B cell (primary cell): ENCODE data around the gene FOSB. TPM values are rescaled to one million over a fixed set of nuclear protein-coding genes. Genes with fewer than 3 reads are reported as not detected.

Experiments used
- ATAC-seq: fragments of 200-7000 bp; cut with Tn5 transposase; one replicate; pipeline ENCODE4 v1.10.0; 2021; ENCODE audit warnings: low read depth, mild to moderate bottlenecking, moderate number of reproducible peaks, moderate library complexity
- CTCF ChIA-PET: fragments of 350-600 bp; sonication (Branson Sonifier 250); formaldehyde crosslinking; loops from one replicate; lab custom pipeline; 2021; ENCODE audit warnings: antibody characterized with exemption, inconsistent platforms; lab: Charles Lee
- POLR2A ChIA-PET: fragments of 350-600 bp; sonication (Branson Sonifier 250); formaldehyde crosslinking; loops from one replicate; lab custom pipeline; 2021; ENCODE audit warnings: antibody characterized with exemption; lab: Charles Lee
- DNase-seq: peaks from one replicate; pipeline ENCODE4 v3.0.0; 2013
- H2AFZ ChIP-seq: 2 replicates; pipeline ENCODE4 v1.6.1; 2012; ENCODE audit warnings: mild to moderate bottlenecking, low read depth, low read length; ENCODE audit not compliant: insufficient read depth, poor library complexity, severe bottlenecking
- H3K27ac ChIP-seq, 2 donors: 1 replicate in 1 of 2; 2 replicates in 1 of 2; pipeline ENCODE4 v1.5.1; 2012 to 2013; ENCODE audit warnings: low read length in 2 of 2, mild to moderate bottlenecking in 2 of 2, moderate library complexity in 1 of 2
- H3K27me3 ChIP-seq, 4 experiments: fragments of 200-600 bp in 1 of 4; sonication (generic) in 1 of 4; replicated peaks in 1 of 4; 1 replicate in 2 of 4; 2 replicates in 2 of 4; pipeline versions ENCODE4 v1.6.1 to v1.7.0; 2013 to 2016; ENCODE audit warnings: low read length in 3 of 4, mild to moderate bottlenecking in 2 of 4, mixed read lengths in 1 of 4, moderate library complexity in 1 of 4; ENCODE audit not compliant: insufficient read depth in 4 of 4, control insufficient read depth in 3 of 4; ENCODE audit errors: control extremely low read depth in 1 of 4
- H3K36me3 ChIP-seq, 2 experiments: replicated peaks in 1 of 2; 1 replicate in 1 of 2; 2 replicates in 1 of 2; pipeline versions ENCODE4 v1.6.1 to v1.7.1; 2013; ENCODE audit warnings: low read length in 1 of 2; ENCODE audit not compliant: insufficient read depth in 2 of 2, control insufficient read depth in 1 of 2; ENCODE audit errors: control extremely low read depth in 1 of 2, extremely low read depth in 1 of 2
- H3K4me1 ChIP-seq, 2 donors: fragments of 200-600 bp in 1 of 2; sonication (generic) in 1 of 2; 1 replicate in 1 of 2; 2 replicates in 1 of 2; pipeline versions ENCODE4 v1.5.1 to v1.6.1; 2013 to 2017; ENCODE audit warnings: low read length in 2 of 2; ENCODE audit not compliant: control insufficient read depth in 2 of 2, insufficient read depth in 2 of 2
- H3K4me2 ChIP-seq: replicated peaks from 2 replicates; pipeline ENCODE3; 2012; ENCODE audit warnings: mild to moderate bottlenecking, low read depth, low read length; ENCODE audit not compliant: poor library complexity, severe bottlenecking
- H3K4me3 ChIP-seq, 5 experiments: fragments of 200-600 bp in 1 of 5; sonication (generic) in 1 of 5; 1 replicate in 3 of 5; 2 replicates in 2 of 5; pipeline versions ENCODE4 v1.5.1 to v1.7.0; 2011 to 2016; ENCODE audit warnings: low read length in 4 of 5, mild to moderate bottlenecking in 4 of 5, low read depth in 2 of 5, control low read depth in 1 of 5, moderate library complexity in 1 of 5; ENCODE audit not compliant: insufficient read depth in 1 of 5; ENCODE audit errors: control extremely low read depth in 1 of 5, extremely low read depth in 1 of 5
- H3K79me2 ChIP-seq: fragments of 200-600 bp; sonication (generic); one replicate; pipeline ENCODE4 v1.6.0; 2016; ENCODE audit warnings: low read length; ENCODE audit not compliant: control insufficient read depth, insufficient read depth
- H3K9ac ChIP-seq: fragments of 200-600 bp; sonication (generic); 2 replicates; pipeline ENCODE4 v1.6.1; 2017; ENCODE audit warnings: mild to moderate bottlenecking, low read length, moderate library complexity
- H3K9me3 ChIP-seq, 3 donors: one replicate each; pipeline versions ENCODE4 v1.6.1 to v1.7.1; 2013; ENCODE audit warnings: low read length in 2 of 3; ENCODE audit not compliant: control insufficient read depth in 2 of 3, insufficient read depth in 1 of 3; ENCODE audit errors: control extremely low read depth in 1 of 3
- H4K20me1 ChIP-seq: 2 replicates; pipeline ENCODE4 v1.6.0; 2012; ENCODE audit warnings: mild to moderate bottlenecking, low read length; ENCODE audit not compliant: insufficient read depth, control insufficient read depth, poor library complexity, severe bottlenecking
- H3K27ac Mint-ChIP-seq: one replicate; pipeline ENCODE4 v1.8.0; 2021; ENCODE audit warnings: mixed read lengths
- H3K27me3 Mint-ChIP-seq: one replicate; pipeline ENCODE4 v1.8.0; 2021; ENCODE audit warnings: mixed read lengths
- H3K4me1 Mint-ChIP-seq: one replicate; pipeline ENCODE4 v1.8.0; 2021; ENCODE audit warnings: mixed read lengths
- H3K4me3 Mint-ChIP-seq: one replicate; pipeline ENCODE4 v1.8.0; 2021; ENCODE audit warnings: mixed read lengths
- H3K9me3 Mint-ChIP-seq: one replicate; pipeline ENCODE4 v1.8.0; 2022; ENCODE audit warnings: mixed read lengths; ENCODE audit not compliant: insufficient read depth
- EZH2 ChIP-seq: IDR thresholded peaks from 2 replicates; pipeline ENCODE4 v1.6.1; 2012; ENCODE audit warnings: borderline replicate concordance, low read depth, mild to moderate bottlenecking, moderate library complexity, low read length; ENCODE audit not compliant: insufficient read depth, poor library complexity, severe bottlenecking
- WGBS: methylation state at CpG from one replicate; pipeline ENCODE4 v1.1.5; 2013; ENCODE audit warnings: missing lambda C conversion rate; ENCODE audit not compliant: insufficient coverage; 5-methylcytosine and 5-hydroxymethylcytosine counted together
- intact Hi-C: fragments of 100-400 bp; cut with micrococcal nuclease; formaldehyde crosslinking; loops from one replicate; pipeline ENCODE4 v1.10.0; 2022
- polyA plus RNA-seq: library from polyadenylated mRNA; depleted of rRNA; stranded (reverse); fragments of >200 nt; gene quantifications from 2 replicates; pipeline ENCODE4 v1.2.3, GENCODE V29; 2012
- total RNA-seq, 2 donors: library from RNA; stranded (reverse); fragments of 120-200 nt in 1 of 2; gene quantifications; 1 replicate in 1 of 2; 2 replicates in 1 of 2; pipeline versions ENCODE4 v1.2.3 to v1.2.4, GENCODE V29; 2013 to 2022
- TF ChIP-seq, protein P1 (sequence below): fragments of 200-600 bp; IDR thresholded peaks from one replicate; pipeline ENCODE4 v1.8.0; 2022; ENCODE audit warnings: antibody characterized with exemption, mild to moderate bottlenecking

The FOSB gene
- total and polyA plus RNA-seq, 2 donors (not counting 1 experiment from before 2014, with no cell fraction given) = 39.6 to 2,860 TPM

GRCh38 chr19:45471931-45472562 lies 4.3 kb downstream of the FOSB start:
- peaks cover 44% of the 10 kb centered on the region for H3K4me1 Mint-ChIP-seq
- DNase-seq = no peak
- peak overlapping the region; percentile 62 for H3K4me3 Mint-ChIP-seq

More at GRCh38 chr19:45471931-45472562, 4.3 kb downstream of the FOSB start:
- Mint-ChIP-seq H3K27me3 (peaks cover 23% of the 10 kb centered on the region), H3K27ac (peak overlapping the region; percentile 65), H3K9me3 (no peaks in the 10 kb centered on the region)
- no peaks in the 10 kb centered on the region for H3K36me3 ChIP-seq
- H4K20me1 ChIP-seq = peaks cover 59% of the 10 kb centered on the region
- no peaks in the 10 kb centered on the region for H3K9me3 ChIP-seq
- 53% methylated on average over 4 of the region's 7 CpGs for WGBS
- no peak overlapping the region for H3K27ac ChIP-seq
- TF ChIP-seq EZH2 = no peak
- TF ChIP-seq, protein P1, sequence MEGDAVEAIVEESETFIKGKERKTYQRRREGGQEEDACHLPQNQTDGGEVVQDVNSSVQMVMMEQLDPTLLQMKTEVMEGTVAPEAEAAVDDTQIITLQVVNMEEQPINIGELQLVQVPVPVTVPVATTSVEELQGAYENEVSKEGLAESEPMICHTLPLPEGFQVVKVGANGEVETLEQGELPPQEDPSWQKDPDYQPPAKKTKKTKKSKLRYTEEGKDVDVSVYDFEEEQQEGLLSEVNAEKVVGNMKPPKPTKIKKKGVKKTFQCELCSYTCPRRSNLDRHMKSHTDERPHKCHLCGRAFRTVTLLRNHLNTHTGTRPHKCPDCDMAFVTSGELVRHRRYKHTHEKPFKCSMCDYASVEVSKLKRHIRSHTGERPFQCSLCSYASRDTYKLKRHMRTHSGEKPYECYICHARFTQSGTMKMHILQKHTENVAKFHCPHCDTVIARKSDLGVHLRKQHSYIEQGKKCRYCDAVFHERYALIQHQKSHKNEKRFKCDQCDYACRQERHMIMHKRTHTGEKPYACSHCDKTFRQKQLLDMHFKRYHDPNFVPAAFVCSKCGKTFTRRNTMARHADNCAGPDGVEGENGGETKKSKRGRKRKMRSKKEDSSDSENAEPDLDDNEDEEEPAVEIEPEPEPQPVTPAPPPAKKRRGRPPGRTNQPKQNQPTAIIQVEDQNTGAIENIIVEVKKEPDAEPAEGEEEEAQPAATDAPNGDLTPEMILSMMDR = no peak
- no peaks in the 10 kb centered on the region for H3K79me2 ChIP-seq
- CTCF ChIA-PET = interaction anchor here (1.1 to 3.4 kb wide), 2 partner anchors 14 to 33 kb away, joined by 4 to 21 read pairs; no protein-coding TSS in a partner anchor
- peak overlapping the region; percentile 93 for H3K4me2 ChIP-seq
- peaks cover 0 to 28% (median 11%) of the 10 kb centered on the region in 4 experiments for H3K27me3 ChIP-seq
- POLR2A ChIA-PET = no interaction called here
- H3K9ac ChIP-seq = no peak overlapping the region
- H2AFZ ChIP-seq = no peak overlapping the region
- H3K4me1 ChIP-seq = peaks cover 33 to 46% of the 10 kb centered on the region in 2 donors
- ATAC-seq = no peak
- intact Hi-C loops = no loop called here
- peak overlapping the region in 2 of 5 experiments; percentile 18 to 21 for H3K4me3 ChIP-seq
